NCI-H526 treated with DMSO at 0.1 percent for 48 hours (cell line): ENCODE results near the gene NPFFR1.
"Not testable (repeated sequence)": the region's sequence is repeated elsewhere in the genome, so short reads cannot be mapped to it uniquely, and the experiment has no call there.

Experiments
- DNase-seq: peaks from one replicate; lab custom pipeline; 2025; lab: John Stamatoyannopoulos, UW

NPFFR1 gene

DNA sequence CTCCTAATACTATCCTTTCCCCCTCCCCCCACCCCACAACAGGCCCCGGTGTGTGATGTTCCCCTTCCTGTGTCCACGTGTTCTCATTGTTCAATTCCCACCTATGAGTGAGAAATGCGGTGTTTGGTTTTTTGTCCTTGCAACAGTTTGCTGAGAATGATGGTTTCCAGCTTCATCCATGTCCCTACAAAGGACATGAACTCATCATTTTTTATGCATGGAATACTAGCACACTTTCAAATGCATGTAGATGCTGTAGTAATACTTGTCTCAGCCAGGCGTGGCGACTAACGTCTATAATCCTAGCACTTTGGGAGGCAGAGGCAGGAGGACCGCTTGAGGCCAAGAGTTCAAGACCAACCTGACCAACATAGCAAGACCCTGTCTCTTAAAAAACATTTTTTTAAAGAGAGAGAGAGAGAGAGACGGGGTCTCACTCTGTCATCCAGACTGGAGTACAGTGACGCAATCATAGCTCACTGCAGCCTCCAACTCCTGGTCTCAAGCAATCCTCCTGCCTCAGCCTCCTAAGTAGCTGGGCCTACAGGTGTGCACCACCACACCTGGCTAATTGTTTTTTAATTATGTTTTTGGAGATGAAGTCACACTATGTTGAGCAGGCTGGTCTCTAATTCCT lies 60.9 kb downstream of the NPFFR1 start:
- not testable (repeated sequence) for DNase-seq

DNA sequence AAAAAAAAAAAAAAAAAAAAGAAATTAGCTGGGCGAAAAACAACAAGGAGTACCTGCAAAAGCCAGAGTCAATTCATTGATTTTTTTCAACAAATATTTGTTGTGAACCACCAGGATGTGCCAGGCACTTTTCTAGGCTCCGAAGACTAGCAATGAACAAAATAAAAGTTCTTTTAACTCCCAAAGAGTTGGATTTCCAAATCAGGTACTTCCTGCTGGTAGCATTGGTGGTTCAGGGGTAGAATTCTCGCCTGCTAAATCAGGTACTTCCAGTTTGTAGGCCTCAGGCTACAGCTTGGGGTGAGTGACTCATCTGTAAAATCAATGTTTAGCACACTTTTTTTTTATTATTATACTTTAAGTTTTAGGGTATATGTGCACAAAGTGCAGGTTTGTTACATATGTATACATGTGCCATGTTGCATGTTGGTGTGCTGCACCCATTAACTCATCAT lies 61.4 kb downstream of the NPFFR1 start:
- no peak for DNase-seq

DNA sequence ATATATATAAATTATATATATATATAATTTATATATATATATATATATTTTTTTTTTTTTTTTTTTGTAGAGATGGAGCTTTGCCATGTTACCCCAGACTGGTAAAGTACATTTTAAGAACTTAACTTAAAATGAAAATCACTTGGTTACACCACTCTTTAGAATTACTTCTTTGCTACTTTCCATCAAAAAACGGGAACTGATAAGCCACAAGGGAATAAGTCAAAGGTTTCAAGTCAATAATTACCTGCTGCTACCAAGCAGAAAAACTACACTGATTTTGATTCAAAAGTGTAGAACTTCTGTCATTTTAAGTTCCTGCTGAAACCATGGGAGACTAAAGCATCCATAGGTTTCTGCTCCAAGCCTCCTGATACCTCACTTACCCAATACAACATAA lies 62.8 kb downstream of the NPFFR1 start:
- no peak for DNase-seq

DNA sequence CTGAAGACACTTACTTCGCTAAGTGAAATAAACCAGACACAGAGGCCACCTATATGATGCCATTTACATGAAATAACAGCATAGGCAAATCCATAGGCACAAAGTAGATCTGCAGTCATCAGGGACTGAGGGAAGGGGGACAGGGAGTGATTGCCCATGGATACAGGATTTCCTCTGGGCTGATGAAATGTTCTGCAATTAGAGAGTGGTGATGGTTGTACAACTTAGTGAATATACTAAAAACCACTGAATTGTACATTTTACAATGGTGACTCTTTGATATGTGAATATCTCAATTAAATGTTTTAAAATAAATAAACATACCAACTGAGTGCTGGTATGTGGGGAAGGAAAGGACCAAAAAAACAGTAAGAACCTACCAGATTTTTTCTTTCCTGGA lies 70.9 kb downstream of the NPFFR1 start:
- no peak for DNase-seq

DNA sequence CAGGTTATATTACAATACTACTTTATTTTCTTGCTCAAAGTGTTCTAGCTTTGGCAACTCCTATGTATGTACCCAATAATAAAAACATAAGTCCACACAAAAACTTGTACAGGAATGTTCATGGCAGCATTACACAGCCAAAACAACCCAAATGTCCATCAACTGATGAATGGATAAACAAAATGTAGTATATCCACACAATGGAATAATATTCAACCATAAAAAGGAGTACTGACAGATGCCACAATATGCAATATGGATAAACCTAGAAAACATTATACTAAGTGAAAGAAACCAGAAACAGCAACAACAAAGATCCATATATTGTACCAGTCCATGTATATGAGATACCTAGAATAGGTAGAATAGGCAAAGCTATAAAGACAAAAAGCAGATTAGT lies 71.5 kb downstream of the NPFFR1 start:
- no peak for DNase-seq

DNA sequence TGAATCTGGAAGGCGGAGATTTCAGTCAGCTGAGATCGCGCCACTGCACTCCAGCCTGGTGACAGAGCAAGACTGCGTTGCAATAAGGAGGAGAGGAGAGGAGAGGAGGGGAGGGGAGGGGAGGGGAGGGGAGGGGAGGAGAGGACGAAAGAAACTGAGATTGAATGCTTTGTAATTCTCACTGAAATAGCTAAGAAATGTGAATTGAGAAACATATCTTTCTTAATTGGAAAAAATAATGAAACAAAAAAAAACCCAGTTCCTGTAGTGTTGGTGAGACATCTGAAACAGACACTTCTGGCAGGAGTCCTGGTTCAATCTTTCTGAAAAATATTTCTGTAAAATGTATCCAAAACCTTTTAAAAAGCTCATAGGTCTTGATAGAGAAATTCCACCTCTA lies 77.0 kb downstream of the NPFFR1 start:
- no peak for DNase-seq

DNA sequence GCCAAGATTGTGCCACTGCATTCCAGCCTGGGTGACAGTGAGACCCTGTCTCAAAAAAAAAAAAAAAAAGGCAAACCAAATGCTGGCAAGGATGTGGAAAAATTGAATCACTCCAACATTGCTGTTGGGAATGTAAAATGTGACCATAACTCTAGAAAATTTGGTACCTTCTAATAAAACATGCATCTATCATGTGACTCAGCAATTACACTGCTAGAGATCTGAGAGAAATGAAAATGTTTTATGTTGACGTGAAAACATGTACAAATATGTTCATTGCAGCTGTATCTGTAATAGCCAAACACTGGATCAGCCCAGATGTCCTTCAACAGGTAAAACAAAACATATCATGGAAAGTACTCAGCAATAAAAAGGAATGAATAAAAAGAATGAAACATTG lies 82.7 kb downstream of the NPFFR1 start:
- DNase-seq: no peak

DNA sequence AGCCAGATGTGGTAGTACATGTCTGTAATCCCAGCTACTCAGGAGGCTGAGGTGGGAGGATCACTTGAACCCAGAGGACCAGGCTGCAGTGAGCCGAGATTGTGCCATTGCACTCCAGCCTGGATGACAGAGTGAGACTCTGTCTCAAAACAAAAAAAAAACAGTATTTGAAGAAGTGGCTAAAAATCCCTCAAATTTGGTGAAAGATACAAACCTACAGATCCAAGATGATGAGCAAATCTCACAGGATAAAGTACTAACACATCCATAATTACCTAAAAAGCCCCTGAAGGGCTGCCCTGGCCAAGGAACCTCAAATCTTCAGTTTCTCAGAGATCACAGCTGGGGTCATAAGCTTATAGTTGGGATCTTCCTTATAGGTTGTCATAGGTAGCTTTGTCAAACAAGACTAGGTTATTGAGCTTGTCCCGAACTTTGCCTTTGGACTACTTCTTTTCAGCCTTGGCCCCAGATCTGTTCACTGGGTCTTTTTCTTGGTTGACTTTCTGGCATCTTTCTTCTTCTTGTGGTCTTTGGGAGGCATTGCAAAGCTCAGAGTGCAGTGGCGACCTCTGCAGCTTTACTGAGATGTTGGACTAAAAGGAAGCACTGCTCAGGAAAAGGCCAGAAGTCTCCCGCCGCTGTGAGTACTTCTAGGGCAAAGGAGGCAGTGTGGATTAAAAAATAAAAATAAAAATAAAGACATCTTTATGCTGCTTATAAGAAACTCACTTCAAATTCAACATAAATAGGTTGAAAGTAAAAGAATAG lies 84.9 kb downstream of the NPFFR1 start:
- no peak for DNase-seq
